Activated CD4-positive, alpha-beta T cell treated with anti-CD3 and anti-CD28 coated beads, Interleukin-2, amount 10 ng/mL, durations not matched to agents 24 days and 14 days (primary cell): ENCODE results near the gene OR5B12. TPM values are rescaled to one million over a fixed set of nuclear protein-coding genes. Genes with fewer than 3 reads are reported as not detected.
"Not testable (repeated sequence)": the region's sequence is repeated elsewhere in the genome, so short reads cannot be mapped to it uniquely, and the experiment has no call there.

Experiments used
- DNase-seq: peaks from one replicate; pipeline ENCODE4 v3.0.0; 2022
- H3K27ac Mint-ChIP-seq: one replicate; pipeline ENCODE4 v1.8.0; 2022; ENCODE audit warnings: mild to moderate bottlenecking, mixed read lengths
- H3K27me3 Mint-ChIP-seq: one replicate; pipeline ENCODE4 v1.8.0; 2022; ENCODE audit warnings: mixed read lengths
- H3K36me3 Mint-ChIP-seq: one replicate; pipeline ENCODE4 v1.8.0; 2022; ENCODE audit warnings: low read depth, mild to moderate bottlenecking, mixed read lengths
- H3K4me1 Mint-ChIP-seq: one replicate; pipeline ENCODE4 v1.8.0; 2021; ENCODE audit warnings: mixed read lengths
- H3K4me3 Mint-ChIP-seq: one replicate; pipeline ENCODE4 v1.8.0; 2022; ENCODE audit warnings: mild to moderate bottlenecking, moderate library complexity, mixed read lengths
- H3K9me3 Mint-ChIP-seq: one replicate; pipeline ENCODE4 v1.8.0; 2021; ENCODE audit warnings: mixed read lengths
- intact Hi-C: fragments of 100-400 bp; cut with micrococcal nuclease; formaldehyde crosslinking; loops from one replicate; pipeline ENCODE4 v1.15.1; 2023
- total RNA-seq: library from RNA; stranded (reverse); gene quantifications from 2 replicates; pipeline ENCODE4 v1.2.3, GENCODE V29; 2022

Gene OR5B12
- total RNA-seq, 1 donor from 2014 or later, result not detected

DNA sequence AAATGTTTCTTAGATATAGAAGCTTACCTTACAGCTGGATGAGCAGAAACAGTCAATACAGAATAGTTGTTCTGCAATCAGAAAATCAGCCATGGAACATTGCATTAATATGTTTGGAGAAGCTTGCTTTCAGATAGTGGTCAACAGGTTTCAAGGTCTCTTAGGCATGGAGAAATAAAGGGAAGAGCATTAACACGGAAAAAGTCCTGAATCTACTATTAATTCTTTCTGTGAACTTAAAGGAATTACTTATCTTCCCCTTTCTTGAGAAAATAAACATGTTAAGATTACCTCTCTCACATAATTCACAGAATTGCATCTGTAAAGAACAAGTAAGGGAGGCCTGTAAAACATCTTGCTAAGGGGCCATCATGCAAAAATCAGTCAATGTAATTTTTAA lies 35.3 kb downstream of the OR5B12 start, which contains the start of gene OR5B3:
OR5B3 (minus strand) TSS at position 101 of the 400 bp plus-strand sequence. CDS start 3,465 bp downstream, outside the sequence.
- H3K4me3 Mint-ChIP-seq, result no peak within 1 kb of the TSS
- no peak for DNase-seq
- no peaks in the 10 kb centered on the region for H3K4me1 Mint-ChIP-seq
- no peaks in the 10 kb centered on the region for H3K27me3 Mint-ChIP-seq
- no peak within 1 kb of the TSS for H3K27ac Mint-ChIP-seq
- H3K9me3 Mint-ChIP-seq, result peaks cover 17% of the 10 kb centered on the region
- intact Hi-C loops, result no loop called here
- no peaks in the 10 kb centered on the region for H3K36me3 Mint-ChIP-seq

- DNase-seq, H3K4me1 Mint-ChIP-seq, H3K27ac Mint-ChIP-seq, H3K27me3 Mint-ChIP-seq, intact Hi-C loops, H3K9me3 Mint-ChIP-seq, H3K36me3 Mint-ChIP-seq, H3K4me3 Mint-ChIP-seq: not testable (repeated sequence)
These were observed 42.4 kb downstream of the OR5B12 start for GRCh38 chr11:58399622-58400021.

- Mint-ChIP-seq H3K9me3 (peaks cover 9% of the 10 kb centered on the region), H3K36me3 (no peaks in the 10 kb centered on the region), H3K27me3 (no peaks in the 10 kb centered on the region), H3K27ac (no peak overlapping the region), H3K4me3 (no peak overlapping the region), H3K4me1 (no peaks in the 10 kb centered on the region)
- no peak for DNase-seq
- intact Hi-C loops, result no loop called here
These were observed 46.5 kb downstream of the OR5B12 start for GRCh38 chr11:58395581-58395980.

- H3K4me3 Mint-ChIP-seq, result no peak overlapping the region
- no peak overlapping the region for H3K27ac Mint-ChIP-seq
- no peaks in the 10 kb centered on the region for H3K27me3 Mint-ChIP-seq
- peaks cover 9% of the 10 kb centered on the region for H3K9me3 Mint-ChIP-seq
- no peak for DNase-seq
- H3K4me1 Mint-ChIP-seq, result no peaks in the 10 kb centered on the region
- intact Hi-C loops, result no loop called here
- no peaks in the 10 kb centered on the region for H3K36me3 Mint-ChIP-seq
These were observed 47.8 kb downstream of the OR5B12 start for GRCh38 chr11:58394195-58394594.

GRCh38 chr11:58392746-58393145 lies 49.3 kb downstream of the OR5B12 start:
- DNase-seq, result no peak
- Mint-ChIP-seq H3K4me3 (no peak overlapping the region), H3K4me1 (no peaks in the 10 kb centered on the region), H3K9me3 (peaks cover 9% of the 10 kb centered on the region), H3K27me3 (no peaks in the 10 kb centered on the region), H3K27ac (no peak overlapping the region), H3K36me3 (no peaks in the 10 kb centered on the region)
- intact Hi-C loops, result loop anchor here (1.0 kb wide), 1 partner anchor 132 kb away; no protein-coding TSS in a partner anchor

DNA sequence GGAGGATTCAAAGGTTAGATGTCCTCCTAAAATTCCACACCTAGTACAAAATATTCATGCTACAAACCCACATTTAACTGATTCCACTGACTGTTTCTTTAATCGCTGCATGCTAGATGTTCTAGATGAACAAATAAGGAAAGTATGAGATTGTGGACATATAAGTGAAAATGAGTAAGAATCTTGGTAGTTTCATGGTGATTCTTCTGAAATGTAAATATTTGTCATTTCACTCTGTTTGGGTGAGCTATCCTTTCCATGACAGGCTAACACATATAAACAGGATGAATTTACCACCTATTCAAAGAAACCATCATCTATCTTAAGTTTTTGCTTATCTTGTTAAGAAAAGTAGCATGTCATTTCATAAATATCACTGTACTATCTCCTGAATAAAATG lies 50.2 kb downstream of the OR5B12 start:
- Mint-ChIP-seq H3K27ac (no peak overlapping the region), H3K36me3 (no peaks in the 10 kb centered on the region), H3K9me3 (peaks cover 9% of the 10 kb centered on the region), H3K4me1 (no peaks in the 10 kb centered on the region), H3K27me3 (no peaks in the 10 kb centered on the region), H3K4me3 (no peak overlapping the region)
- intact Hi-C loops, result loop anchor here (1.0 kb wide), 1 partner anchor 132 kb away; no protein-coding TSS in a partner anchor
- no peak for DNase-seq

DNA sequence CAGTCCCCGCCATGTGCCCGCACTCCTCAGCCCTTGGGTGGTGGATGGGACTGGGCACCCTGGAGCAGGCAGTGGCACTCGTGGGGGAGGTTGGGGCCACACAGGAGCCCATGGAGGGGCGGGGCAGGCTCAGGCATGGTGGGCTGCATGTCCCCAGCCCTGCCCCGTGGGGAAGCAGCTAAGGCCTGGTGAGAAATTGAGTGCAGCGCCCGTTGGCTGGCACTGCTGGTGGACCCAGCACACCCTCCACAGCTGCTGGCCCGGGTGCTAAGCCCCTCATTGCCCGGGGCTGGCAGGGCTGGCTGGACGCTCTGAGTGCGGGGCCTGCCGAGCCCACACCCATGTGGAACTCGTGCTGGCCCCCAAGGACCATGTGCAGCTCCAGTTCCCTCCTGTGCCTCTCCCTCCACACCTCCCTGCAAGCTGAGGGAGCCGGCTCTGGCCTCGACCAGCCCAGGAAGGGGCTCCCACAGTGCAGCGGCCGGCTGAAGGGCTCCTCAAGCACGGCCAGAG lies 51.4 kb downstream of the OR5B12 start:
- Mint-ChIP-seq H3K4me3 (no peak overlapping the region), H3K27me3 (no peaks in the 10 kb centered on the region), H3K36me3 (no peaks in the 10 kb centered on the region), H3K4me1 (no peaks in the 10 kb centered on the region), H3K9me3 (peaks cover 8% of the 10 kb centered on the region), H3K27ac (no peak overlapping the region)
- DNase-seq, result no peak
- intact Hi-C loops, result no loop called here

Other genes starting within 250 kb of the OR5B12 start
- not detected in 2 replicates for gene OR1S2, start 238.1 kb downstream of the OR5B12 start, total RNA-seq
- gene OR1S1, start 229.5 kb downstream of the OR5B12 start, total RNA-seq, result not detected in 2 replicates
- not detected in 2 replicates for gene OR10Q1, start 213.3 kb downstream of the OR5B12 start, total RNA-seq
- gene OR10W1, start 174.0 kb downstream of the OR5B12 start, total RNA-seq, result not detected in 2 replicates
- not detected in 2 replicates for gene OR5B17, start 83.2 kb downstream of the OR5B12 start, total RNA-seq
- gene OR5B3, start 35.4 kb downstream of the OR5B12 start, total RNA-seq, result not detected in 2 replicates
- gene OR5B2, start 14.1 kb downstream of the OR5B12 start, total RNA-seq, result not detected in 2 replicates
- not detected in 2 replicates for gene OR5B21, start 65.9 kb upstream of the OR5B12 start, total RNA-seq
- 86.3 and 86.7 TPM in 2 replicates for gene LPXN, start 133.6 kb upstream of the OR5B12 start, total RNA-seq
- 57.4 and 58.3 TPM in 2 replicates for gene ZFP91, start 136.8 kb upstream of the OR5B12 start, total RNA-seq
- gene CNTF, start 180.4 kb upstream of the OR5B12 start, total RNA-seq, result 3.4 and 3.9 TPM in 2 replicates